Brain pericyte (primary cell): ENCODE results near the gene ZDHHC3.
A peak's percentile ranks its signal among the peaks of the same experiment; 100 is the strongest.
"Not testable (repeated sequence)": the region's sequence is repeated elsewhere in the genome, so short reads cannot be mapped to it uniquely, and the experiment has no call there.

Experiments
- DNase-seq: peaks from one replicate; pipeline ENCODE4 v3.0.0-alpha.2; 2012; ENCODE audit warnings: low read depth, low spot score

The ZDHHC3 gene

DNA sequence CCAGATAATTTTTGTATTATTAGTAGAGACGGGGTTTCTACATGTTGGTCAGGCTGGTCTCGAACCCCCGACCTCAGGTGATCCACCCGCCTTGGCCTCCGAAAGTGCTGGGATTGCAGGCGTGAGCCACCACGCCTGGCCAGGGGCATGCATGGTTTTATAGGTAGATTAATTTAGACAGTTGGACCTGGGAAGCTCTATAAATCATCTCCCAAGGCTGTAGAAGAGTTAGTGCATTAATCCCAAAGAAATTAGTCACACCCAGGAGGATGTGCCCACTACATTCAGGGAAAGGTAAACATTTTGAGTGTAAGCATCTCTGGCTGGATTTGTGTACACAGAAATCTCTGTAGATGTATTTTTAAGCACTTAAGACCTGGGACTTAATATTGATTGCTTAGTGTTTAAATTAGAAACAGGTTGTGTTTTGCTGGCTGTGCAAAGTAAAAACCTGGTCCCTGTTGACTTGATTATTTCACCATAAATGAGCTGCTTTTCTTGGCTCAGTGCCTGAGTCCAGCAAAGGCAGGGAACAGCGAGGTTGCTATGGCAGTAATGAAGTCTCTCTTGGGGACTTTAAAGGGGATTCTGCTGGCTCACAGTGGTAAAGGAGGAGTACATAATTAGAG, 19.3 kb upstream of the ZDHHC3 start:
- peak; percentile 68 for DNase-seq

DNA sequence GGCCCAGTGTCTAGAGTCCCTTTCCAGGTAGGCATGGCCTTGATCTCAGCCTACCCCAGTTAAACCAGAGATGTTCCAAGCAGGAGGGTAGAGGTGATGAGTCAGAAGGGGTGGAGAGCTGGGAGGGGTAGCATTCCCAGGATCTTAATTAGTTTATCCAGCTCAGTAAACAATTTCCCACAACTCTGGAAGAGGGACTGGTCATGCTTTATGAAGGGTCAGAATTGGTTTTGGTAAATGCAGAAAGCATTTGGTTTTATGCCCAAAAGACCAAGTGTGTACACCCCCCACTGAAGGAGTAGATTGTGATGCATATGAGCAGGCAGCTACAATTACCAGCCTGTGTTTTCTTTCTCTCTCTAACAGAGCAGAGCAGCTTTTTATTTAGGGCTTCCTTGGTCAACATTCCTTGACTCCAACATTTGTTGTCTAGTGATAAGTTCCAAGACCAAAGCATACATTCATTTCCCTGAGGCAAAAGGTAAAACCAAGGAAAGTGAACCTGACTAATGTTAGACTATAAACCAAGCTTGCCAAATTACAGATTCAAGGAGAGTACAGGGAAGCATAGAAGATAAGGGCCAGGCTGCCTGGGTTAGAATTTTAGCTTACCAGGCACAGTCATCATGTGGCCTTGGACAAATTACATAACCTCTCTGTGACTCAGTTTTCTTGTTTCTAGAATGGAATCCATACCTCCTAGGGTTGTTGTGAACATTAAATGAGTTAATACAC, 17.7 kb upstream of the ZDHHC3 start:
- no peak for DNase-seq

- DNase-seq = no peak
These were observed 16.8 kb upstream of the ZDHHC3 start for GRCh38 chr3:44992555-44993470.

- no peak for DNase-seq
These were observed 15.4 kb upstream of the ZDHHC3 start for GRCh38 chr3:44991326-44991725.

- DNase-seq = no peak
These were observed 13.8 kb upstream of the ZDHHC3 start for GRCh38 chr3:44989636-44990373.

GRCh38 chr3:44989141-44989540, 13.2 kb upstream of the ZDHHC3 start:
- no peak for DNase-seq

- DNase-seq = no peak
These were observed 12.1 kb upstream of the ZDHHC3 start for GRCh38 chr3:44988073-44988472.

DNA sequence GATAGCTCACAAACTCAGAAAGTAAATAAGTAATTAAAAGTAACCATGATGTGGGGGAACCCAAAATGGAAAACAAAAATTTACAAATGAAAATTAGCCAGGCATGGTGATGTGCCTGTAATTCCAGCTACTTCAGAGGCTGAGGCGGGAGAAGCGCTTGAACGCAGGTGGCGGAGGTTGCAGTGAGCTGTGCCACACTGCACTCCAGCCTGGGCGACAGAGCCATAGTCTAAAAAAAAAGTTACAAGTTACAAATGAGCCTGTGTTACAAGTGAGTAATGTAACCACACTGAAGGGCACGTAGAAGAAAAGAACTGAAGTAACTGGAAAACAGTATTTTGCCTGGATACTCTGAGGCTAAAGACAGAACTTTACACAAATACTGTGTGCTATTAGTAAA, 11.4 kb upstream of the ZDHHC3 start:
- no peak for DNase-seq

GRCh38 chr3:44986330-44986729, 10.4 kb upstream of the ZDHHC3 start:
- DNase-seq = not testable (repeated sequence)

- no peak for DNase-seq
These were observed 8.4 kb upstream of the ZDHHC3 start for GRCh38 chr3:44984335-44984734.

DNA sequence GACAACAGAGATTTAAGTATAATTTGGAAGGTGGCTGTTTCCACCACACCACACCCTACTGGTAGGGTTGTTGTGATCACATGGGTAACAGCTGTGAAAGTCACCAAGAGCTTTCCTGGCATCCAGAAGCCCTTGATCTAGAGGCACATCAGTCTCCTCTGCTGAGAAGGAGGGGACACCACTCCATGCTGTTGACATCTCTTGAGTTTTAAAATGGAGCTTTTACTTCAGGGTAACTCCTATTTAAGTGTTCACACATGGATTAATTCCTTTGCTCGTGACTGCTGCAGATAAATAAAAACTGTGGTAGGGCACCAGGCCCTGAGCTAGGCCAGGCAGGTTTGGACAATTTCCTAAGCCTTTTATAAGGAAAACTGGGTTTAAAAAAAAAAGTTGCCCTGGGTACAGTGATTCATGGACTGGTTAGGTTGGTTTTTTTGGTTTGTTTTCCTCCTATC, 7.5 kb upstream of the ZDHHC3 start:
- no peak for DNase-seq

DNA sequence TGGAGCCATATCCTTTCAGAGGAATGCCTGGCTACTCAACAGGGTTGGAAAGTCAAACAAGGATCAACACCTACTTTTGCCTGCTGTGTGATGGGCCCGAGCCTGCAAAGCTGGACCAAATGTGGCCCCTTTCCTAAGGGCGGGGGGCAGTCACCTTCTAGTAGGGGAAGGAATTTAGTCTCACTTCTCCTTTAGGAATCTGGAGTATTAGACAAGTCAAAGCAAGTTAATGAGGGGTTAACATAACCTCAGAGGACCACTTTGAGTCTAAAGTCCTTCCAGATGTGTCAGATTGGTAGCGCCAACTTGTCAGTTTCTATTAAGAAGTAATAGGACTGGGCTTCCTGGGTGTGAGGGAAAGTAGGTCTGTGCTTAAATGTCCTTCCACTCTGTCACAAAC, 6.8 kb upstream of the ZDHHC3 start:
- no peak for DNase-seq

GRCh38 chr3:44981751-44982150, 5.8 kb upstream of the ZDHHC3 start:
- no peak for DNase-seq

DNA sequence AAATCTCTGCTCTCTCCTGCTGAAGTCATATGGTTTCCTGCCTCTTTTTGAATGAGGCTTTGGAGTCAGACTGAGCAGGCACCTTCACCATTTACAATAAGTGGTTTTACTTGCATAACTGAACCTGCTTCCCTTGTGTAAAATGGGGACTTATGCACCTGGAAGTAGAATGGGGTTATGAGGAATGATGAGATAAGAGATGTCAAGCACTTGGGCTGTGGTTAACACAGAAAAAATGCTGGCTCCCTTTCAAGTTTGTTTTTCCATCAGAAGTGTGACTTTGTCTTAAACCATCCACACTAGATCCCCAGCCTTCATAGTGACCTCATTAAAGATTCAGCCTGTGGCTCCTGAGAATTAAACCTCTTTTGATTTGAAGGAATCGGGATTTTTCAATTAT, 5.2 kb upstream of the ZDHHC3 start:
- no peak for DNase-seq

DNA sequence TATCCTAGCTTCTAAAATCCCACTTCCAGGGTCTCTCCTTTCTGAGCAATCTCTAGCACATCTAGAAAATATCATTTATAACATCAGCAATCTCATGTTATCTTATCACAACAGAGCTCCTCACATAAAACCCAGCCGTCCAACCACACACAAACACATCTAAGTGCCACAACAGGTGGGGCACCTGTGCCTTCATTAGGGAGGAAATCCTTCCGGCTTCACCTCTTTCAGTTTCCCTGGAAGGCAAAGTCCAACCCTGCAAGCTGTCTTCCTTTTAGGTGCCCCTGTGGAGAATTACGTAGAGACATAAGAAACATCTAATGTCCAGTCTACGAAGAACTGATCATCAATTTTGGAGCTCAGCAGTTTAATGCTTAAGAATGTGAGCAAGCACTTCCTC, 1.6 kb downstream of the ZDHHC3 start:
- no peak for DNase-seq

- DNase-seq = no peak
These were observed 5.0 kb downstream of the ZDHHC3 start for GRCh38 chr3:44970926-44971490.

- no peak for DNase-seq
These were observed 6.2 kb downstream of the ZDHHC3 start for GRCh38 chr3:44969828-44970179.

GRCh38 chr3:44969154-44969827, 6.7 kb downstream of the ZDHHC3 start:
- no peak for DNase-seq

DNA sequence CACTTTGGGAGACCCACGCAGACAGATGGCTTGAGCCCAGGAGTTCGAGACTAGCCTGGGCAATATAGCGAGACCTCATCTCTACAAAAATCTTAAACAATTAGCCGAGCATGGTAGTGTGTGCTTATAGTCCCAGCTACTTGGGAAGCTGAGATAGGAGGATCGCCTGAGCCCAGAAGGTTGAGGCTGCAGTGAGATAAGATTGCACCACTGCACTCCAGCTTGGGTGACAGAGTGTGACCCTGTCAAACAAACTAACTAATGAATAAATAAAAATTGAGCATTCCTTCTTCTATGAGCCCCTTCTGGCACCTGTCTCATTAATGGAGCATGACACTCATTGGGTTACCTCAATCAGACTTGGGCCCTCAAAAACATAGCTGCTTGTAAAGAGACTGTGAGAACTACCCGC, 7.5 kb downstream of the ZDHHC3 start:
- DNase-seq = no peak

DNA sequence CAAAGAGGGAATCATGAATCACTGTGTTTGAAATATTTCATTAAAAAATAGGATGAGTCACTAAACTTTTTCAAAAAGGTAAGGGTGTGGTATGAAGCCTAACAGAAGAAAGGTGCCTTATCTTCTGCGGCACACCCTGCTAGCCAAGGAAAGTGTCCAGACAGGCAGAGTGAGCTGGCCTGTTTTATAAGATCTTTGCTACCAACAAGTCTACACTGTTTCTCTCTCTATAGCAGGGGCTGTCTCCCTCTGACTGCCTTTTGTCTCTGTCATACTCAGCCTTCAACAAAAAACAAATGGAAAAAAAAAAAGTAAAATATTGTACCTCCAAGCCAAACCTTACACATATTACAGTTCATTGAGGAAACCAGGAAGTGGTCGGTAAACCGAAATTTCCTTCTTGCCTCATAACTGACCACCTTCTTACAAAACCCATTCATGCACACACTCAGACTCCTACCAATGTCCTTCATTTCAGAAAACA, 9.1 kb downstream of the ZDHHC3 start:
- DNase-seq = no peak

DNA sequence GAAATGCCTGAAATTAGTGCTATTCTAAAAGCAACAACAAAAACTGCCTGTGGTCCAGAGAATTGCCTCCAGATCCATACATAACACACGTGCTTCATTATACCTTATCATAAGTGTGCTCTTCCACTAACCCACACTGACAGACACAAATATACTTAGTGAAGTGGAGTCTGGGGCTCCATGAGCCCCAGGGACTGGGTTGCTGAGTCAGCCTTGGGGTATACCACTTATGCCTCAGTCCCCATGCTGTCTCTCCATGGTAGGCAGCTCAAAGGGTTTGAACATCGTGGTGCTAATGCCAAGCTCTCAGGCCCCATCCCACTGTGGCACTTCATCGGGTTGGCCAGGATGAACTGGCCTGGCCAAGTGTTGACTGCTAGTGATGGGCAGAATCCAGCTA, 10.8 kb downstream of the ZDHHC3 start:
- no peak for DNase-seq
